A549 (cell line): Measurements from ENCODE around the gene TFAP2D. TPM values are rescaled to one million over a fixed set of nuclear protein-coding genes. Genes with fewer than 3 reads are reported as not detected.

Experiments used
- ATAC-seq, 2 experiments: fragments of 200-7000 bp in 1 of 2; fragments of >200 bp in 1 of 2; cut with Nextera tagmentation in 1 of 2; cut with Tn5 transposase in 1 of 2; 3 replicates each; pipeline versions ENCODE4 v1.8.0 to v1.9.1; 2018 to 2020; ENCODE audit warnings: mild to moderate bottlenecking in 1 of 2, moderate library complexity in 1 of 2
- CTCF ChIA-PET: fragments of 300-600 bp; sonication (Branson Sonifier 250); formaldehyde crosslinking; extraction: SDS; loops from one replicate; lab custom pipeline; 2021; ENCODE audit warnings: antibody characterized with exemption, inconsistent platforms; lab: Yijun Ruan, JAX
- POLR2A ChIA-PET: fragments of 350-600 bp; formaldehyde crosslinking; extraction: SDS; loops from one replicate; lab custom pipeline; 2021; ENCODE audit warnings: antibody characterized with exemption, inconsistent platforms; lab: Yijun Ruan, JAX
- DNase-seq, 2 experiments: peaks; one replicate each; pipeline versions ENCODE4 v3.0.0 to v3.0.0-alpha.2; 2011 to 2016; ENCODE audit warnings: low read depth in 1 of 2, low spot score in 1 of 2
- FAIRE-seq: peaks from 2 replicates; lab custom pipeline; 2011; peaks lifted over from hg19 to GRCh38; lab: Jason Lieb, UNC
- H3K27ac ChIP-seq, 2 experiments: fragments of >200 bp; sonication (Bioruptor Twin); formaldehyde crosslinking; 3 replicates each; pipeline ENCODE4 v1.5.1; 2016 to 2017
- H3K4me1 ChIP-seq: fragments of >200 bp; sonication (Bioruptor Twin); formaldehyde crosslinking; 3 replicates; pipeline ENCODE4 v1.6.1; 2016
- H3K4me2 ChIP-seq: fragments of >200 bp; sonication (Bioruptor Twin); formaldehyde crosslinking; 3 replicates; pipeline ENCODE4 v1.6.1; 2016
- H3K4me3 ChIP-seq: fragments of >200 bp; sonication (Bioruptor Twin); formaldehyde crosslinking; 3 replicates; pipeline ENCODE4 v1.5.1; 2016
- H3K9me3 ChIP-seq: fragments of >200 bp; sonication (Bioruptor Twin); formaldehyde crosslinking; 3 replicates; pipeline ENCODE4 v1.6.1; 2016
- BHLHE40 ChIP-seq: IDR thresholded peaks from 2 replicates; pipeline ENCODE4 v1.6.1; 2012; ENCODE audit warnings: low read depth, low read length, inconsistent platforms
- CHD2 ChIP-seq: fragments of 150-350 bp; IDR thresholded peaks from 2 replicates; pipeline ENCODE4 v1.6.1; 2014; ENCODE audit warnings: low read length; ENCODE audit not compliant: partially characterized antibody
- CHD4 ChIP-seq: fragments of 200-600 bp; sonication (generic); IDR thresholded peaks from 2 replicates; pipeline ENCODE4 v1.6.1; 2016; ENCODE audit warnings: antibody characterized with exemption, mild to moderate bottlenecking, borderline replicate concordance
- EP300 ChIP-seq, 2 experiments: fragments of >200 bp; sonication (Bioruptor Twin); formaldehyde crosslinking; IDR thresholded peaks; 2 replicates in 1 of 2; 3 replicates in 1 of 2; pipeline ENCODE4 v1.6.1; 2016 to 2017
- ESRRA ChIP-seq: fragments of 150-350 bp; IDR thresholded peaks from 2 replicates; pipeline ENCODE4 v1.6.1; 2014; ENCODE audit warnings: mild to moderate bottlenecking, low read length, borderline replicate concordance
- FOSB ChIP-seq: fragments of 250-450 bp; sonication (Bioruptor Pico); IDR thresholded peaks from 2 replicates; pipeline ENCODE4 v1.5.0; 2020; ENCODE audit warnings: mild to moderate bottlenecking, moderate library complexity
- FOXS1 ChIP-seq: fragments of 250-450 bp; sonication (Bioruptor Pico); IDR thresholded peaks from 2 replicates; pipeline ENCODE4 v1.5.0; 2020; ENCODE audit warnings: mild to moderate bottlenecking, moderate library complexity
- GATA3 ChIP-seq: IDR thresholded peaks from 2 replicates; pipeline ENCODE4 v1.6.1; 2012; ENCODE audit warnings: borderline replicate concordance
- HEYL ChIP-seq: fragments of 250-450 bp; sonication (Bioruptor Pico); IDR thresholded peaks from 2 replicates; pipeline ENCODE4 v1.8.0; 2021; ENCODE audit warnings: mild to moderate bottlenecking, moderate library complexity
- HOXB13 ChIP-seq: fragments of 250-450 bp; sonication (Bioruptor Pico); IDR thresholded peaks from 2 replicates; pipeline ENCODE4 v1.5.0; 2020; ENCODE audit warnings: low read depth, mild to moderate bottlenecking, moderate library complexity
- HOXB5 ChIP-seq: fragments of 250-450 bp; sonication (Bioruptor Pico); IDR thresholded peaks from 2 replicates; pipeline ENCODE4 v1.5.0; 2020; ENCODE audit warnings: mild to moderate bottlenecking, moderate library complexity
- JUN ChIP-seq, 2 experiments: fragments of >200 bp; sonication (Bioruptor Twin); formaldehyde crosslinking; IDR thresholded peaks; 2 replicates in 1 of 2; 3 replicates in 1 of 2; pipeline ENCODE4 v1.6.1; 2016 to 2017
- JUNB ChIP-seq: fragments of >200 bp; sonication (Bioruptor Twin); formaldehyde crosslinking; IDR thresholded peaks from 2 replicates; pipeline ENCODE4 v1.6.1; 2016
- KDM1A ChIP-seq: fragments of 200-600 bp; sonication (generic); IDR thresholded peaks from 2 replicates; pipeline ENCODE4 v1.6.1; 2016; ENCODE audit warnings: low read depth, mild to moderate bottlenecking
- MYC ChIP-seq: IDR thresholded peaks from 2 replicates; pipeline ENCODE4 v1.6.1; 2012; ENCODE audit warnings: mild to moderate bottlenecking, inconsistent platforms, low read length, improper control_type of control experiment, borderline replicate concordance
- NFE2L2 ChIP-seq: fragments of 150-350 bp; conservative IDR thresholded peaks from 2 replicates; pipeline ENCODE4 v1.6.1; 2014; ENCODE audit warnings: low read length
- NPAS2 ChIP-seq: fragments of 250-450 bp; sonication (Bioruptor Pico); IDR thresholded peaks from 2 replicates; pipeline ENCODE4 v1.8.0; 2022; ENCODE audit warnings: mild to moderate bottlenecking, moderate library complexity, borderline replicate concordance
- PHF8 ChIP-seq: fragments of 200-600 bp; sonication (generic); IDR thresholded peaks from 2 replicates; pipeline ENCODE4 v1.6.1; 2016; ENCODE audit warnings: low read depth, mild to moderate bottlenecking, antibody characterized with exemption, moderate library complexity, borderline replicate concordance
- POLR2A ChIP-seq: IDR thresholded peaks from 2 replicates; pipeline ENCODE4 v1.6.1; 2012; ENCODE audit warnings: mild to moderate bottlenecking, low read length
- RAD21 ChIP-seq, 2 experiments: fragments of >200 bp in 1 of 2; sonication (Bioruptor Twin) in 1 of 2; formaldehyde crosslinking in 1 of 2; IDR thresholded peaks in 1 of 2; conservative IDR thresholded peaks in 1 of 2; 2 replicates in 1 of 2; 3 replicates in 1 of 2; pipeline ENCODE4 v1.6.1; 2012 to 2018; ENCODE audit warnings: inconsistent platforms in 1 of 2
- RARB ChIP-seq: fragments of 250-450 bp; sonication (Bioruptor Pico); IDR thresholded peaks from 2 replicates; pipeline ENCODE4 v1.8.0; 2021; ENCODE audit warnings: mild to moderate bottlenecking, moderate library complexity
- RCOR1 ChIP-seq: fragments of 150-350 bp; IDR thresholded peaks from 2 replicates; pipeline ENCODE4 v1.6.1; 2014; ENCODE audit warnings: antibody characterized with exemption, low read length, low read depth
- RNF2 ChIP-seq: fragments of 200-600 bp; sonication (generic); IDR thresholded peaks from 2 replicates; pipeline ENCODE4 v1.6.1; 2016; ENCODE audit warnings: low read depth, mild to moderate bottlenecking, antibody characterized with exemption, moderate library complexity, borderline replicate concordance
- SMC3 ChIP-seq: fragments of >200 bp; sonication (Bioruptor Twin); formaldehyde crosslinking; IDR thresholded peaks from 3 replicates; pipeline ENCODE4 v1.6.1; 2018; ENCODE audit warnings: inconsistent platforms
- ZFP36 ChIP-seq: fragments of 450-650 bp; IDR thresholded peaks from 2 replicates; pipeline ENCODE4 v1.6.1; 2014; ENCODE audit warnings: borderline replicate concordance; ENCODE audit not compliant: partially characterized antibody
- ZNF302 ChIP-seq: fragments of 250-450 bp; sonication (Bioruptor Pico); IDR thresholded peaks from 2 replicates; pipeline ENCODE4 v1.9.0; 2021; ENCODE audit warnings: inconsistent platforms, mild to moderate bottlenecking, moderate library complexity
- ZSCAN20 ChIP-seq: fragments of 250-450 bp; sonication (Bioruptor Pico); IDR thresholded peaks from 2 replicates; pipeline ENCODE4 v1.8.0; 2022; ENCODE audit warnings: mild to moderate bottlenecking, moderate library complexity
- WGBS: methylation state at CpG from one replicate; pipeline ENCODE4 v1.1.6; 2017; ENCODE audit errors: missing lambda C conversion rate; 5-methylcytosine and 5-hydroxymethylcytosine counted together
- polyA plus RNA-seq, 4 experiments: library from polyadenylated mRNA; depleted of rRNA in 3 of 4; stranded (reverse); fragments of >200 nt; fragmentation: RNase III in 1 of 4; extraction: RNeasy Plus Mini Kit Qiagen cat#74134 plus additional on column Dnase treatment in 1 of 4; gene quantifications; 2 replicates in 3 of 4; 3 replicates in 1 of 4; pipeline ENCODE4 v1.2.3, GENCODE V29; 2011 to 2017
- TF ChIP-seq, protein P1 (sequence below): fragments of >200 bp; sonication (Bioruptor Twin); formaldehyde crosslinking; IDR thresholded peaks from 2 replicates; pipeline ENCODE4 v1.6.1; 2016
- TF ChIP-seq, protein P2 (sequence below): fragments of 450-650 bp; IDR thresholded peaks from 2 replicates; pipeline ENCODE4 v1.6.1; 2014; ENCODE audit warnings: antibody characterized with exemption
- TF ChIP-seq, protein P3 (sequence below): IDR thresholded peaks from 2 replicates; pipeline ENCODE4 v1.6.1; 2012; ENCODE audit warnings: low read depth, borderline replicate concordance
- TF ChIP-seq, protein P4 (sequence below): IDR thresholded peaks from 2 replicates; pipeline ENCODE4 v1.6.1; 2012
- TF ChIP-seq, protein P5 (sequence below): fragments of >200 bp; sonication (Bioruptor Twin); formaldehyde crosslinking; IDR thresholded peaks from 3 replicates; pipeline ENCODE4 v1.5.1; 2016

TFAP2D gene
- polyA plus RNA-seq, 2 of the 4 experiments (the other 2 are of a cell fraction): not detected

DNA sequence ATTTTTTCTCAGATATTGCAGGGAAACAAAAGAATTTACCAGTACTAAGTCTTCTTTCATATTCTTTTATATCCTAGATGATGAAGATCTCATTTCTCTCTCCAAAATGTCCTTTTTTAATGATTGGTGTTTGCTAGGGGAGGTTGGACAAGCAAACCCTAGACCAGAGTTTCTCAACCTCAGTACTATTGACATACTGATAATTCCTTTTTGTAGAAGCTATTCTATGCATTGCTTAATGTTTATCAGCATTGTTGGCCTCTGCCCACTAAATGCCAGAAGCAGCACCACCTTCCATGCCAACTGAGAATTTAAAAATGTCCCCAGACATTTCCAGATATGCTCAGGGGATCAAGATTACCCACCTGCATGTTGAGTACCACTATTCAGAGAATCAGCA lies 91.0 kb downstream of the TFAP2D start (continued):
- TF ChIP-seq, protein P1, sequence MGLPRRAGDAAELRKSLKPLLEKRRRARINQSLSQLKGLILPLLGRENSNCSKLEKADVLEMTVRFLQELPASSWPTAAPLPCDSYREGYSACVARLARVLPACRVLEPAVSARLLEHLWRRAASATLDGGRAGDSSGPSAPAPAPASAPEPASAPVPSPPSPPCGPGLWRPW: no peak
- no peak for TF ChIP-seq ZNF302 (CRISPR knock-in tag)
- TF ChIP-seq, protein P2, sequence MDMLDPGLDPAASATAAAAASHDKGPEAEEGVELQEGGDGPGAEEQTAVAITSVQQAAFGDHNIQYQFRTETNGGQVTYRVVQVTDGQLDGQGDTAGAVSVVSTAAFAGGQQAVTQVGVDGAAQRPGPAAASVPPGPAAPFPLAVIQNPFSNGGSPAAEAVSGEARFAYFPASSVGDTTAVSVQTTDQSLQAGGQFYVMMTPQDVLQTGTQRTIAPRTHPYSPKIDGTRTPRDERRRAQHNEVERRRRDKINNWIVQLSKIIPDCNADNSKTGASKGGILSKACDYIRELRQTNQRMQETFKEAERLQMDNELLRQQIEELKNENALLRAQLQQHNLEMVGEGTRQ: no peak
- TF ChIP-seq HEYL (CRISPR knock-in tag): no peak
- TF ChIP-seq EP300 (IDR thresholded peaks at IDR 0.05): no peak
- TF ChIP-seq FOXS1 (CRISPR knock-in tag): no peak
- TF ChIP-seq RNF2: no peak
- TF ChIP-seq, protein P3, sequence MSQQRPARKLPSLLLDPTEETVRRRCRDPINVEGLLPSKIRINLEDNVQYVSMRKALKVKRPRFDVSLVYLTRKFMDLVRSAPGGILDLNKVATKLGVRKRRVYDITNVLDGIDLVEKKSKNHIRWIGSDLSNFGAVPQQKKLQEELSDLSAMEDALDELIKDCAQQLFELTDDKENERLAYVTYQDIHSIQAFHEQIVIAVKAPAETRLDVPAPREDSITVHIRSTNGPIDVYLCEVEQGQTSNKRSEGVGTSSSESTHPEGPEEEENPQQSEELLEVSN: no peak
- TF ChIP-seq CHD2: no peak
- no peak for TF ChIP-seq JUNB
- TF ChIP-seq, all 56 proteins: peak for 0

DNA sequence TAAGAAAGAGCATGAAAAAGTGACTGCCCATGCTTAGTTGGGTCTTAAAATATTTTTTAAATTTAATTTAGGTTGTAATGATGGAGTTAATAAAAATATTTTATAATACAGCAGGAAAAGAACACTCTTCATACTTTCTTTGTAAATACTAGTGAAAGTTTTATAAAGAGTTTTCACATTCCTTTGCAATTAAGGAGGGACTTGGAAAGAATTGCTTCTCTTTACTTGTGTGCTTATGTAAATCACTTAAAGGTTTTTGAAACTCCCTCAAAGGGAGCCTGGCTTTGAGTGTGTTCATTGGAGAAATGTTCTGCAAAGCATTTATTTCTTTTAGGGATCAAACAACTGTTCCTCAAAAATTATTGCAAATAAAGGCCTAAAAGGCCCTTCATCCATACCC lies 93.7 kb downstream of the TFAP2D start:
- FAIRE-seq (no peak), ATAC-seq (no peak), DNase-seq (no peak)
- Histone ChIP-seq H3K27ac (no peak overlapping the region), H3K4me2 (no peak overlapping the region), H3K9me3 (no peaks in the 10 kb centered on the region), H3K4me1 (no peaks in the 10 kb centered on the region), H3K4me3 (no peak overlapping the region)
- ChIA-PET POLR2A (no interaction called here), CTCF (no interaction called here)
- TF ChIP-seq HOXB5 (no peak), CHD4 (no peak), MYC (no peak)

DNA sequence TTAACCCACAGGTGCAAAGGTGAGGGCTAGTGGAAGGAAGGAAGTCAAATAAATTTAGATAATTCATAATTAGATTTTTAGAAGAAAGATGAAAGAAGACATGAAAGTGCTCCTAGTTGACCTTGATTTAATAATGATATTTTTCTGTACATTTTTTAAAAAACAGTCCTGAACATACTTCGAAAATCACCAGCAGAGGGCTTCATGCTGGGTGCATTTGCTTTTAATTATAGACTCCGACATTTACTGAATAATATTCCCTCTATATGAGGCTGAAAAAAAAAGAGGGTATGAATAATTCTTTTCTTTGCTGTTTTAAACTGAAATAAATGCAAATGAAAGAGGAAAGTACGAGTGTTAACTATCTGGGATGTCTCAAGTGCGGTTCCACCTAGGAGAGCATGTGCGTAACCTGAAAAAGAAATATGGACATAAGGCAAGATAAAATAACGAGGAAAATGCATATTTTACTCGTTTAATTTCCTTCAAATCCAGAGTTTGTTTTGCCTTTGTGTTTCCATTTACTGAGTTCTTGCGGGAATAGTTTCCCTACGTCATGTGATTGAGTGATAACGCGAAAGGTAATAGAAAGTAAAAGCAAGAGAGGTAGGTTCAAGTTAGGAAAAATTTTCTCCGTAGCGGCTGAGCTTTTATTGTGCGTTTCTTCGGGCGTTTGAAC lies 102.2 kb downstream of the TFAP2D start:
- peak in 1 of 2 experiments; percentile 61; a peak in 3 of 6 replicates for ATAC-seq
- Histone ChIP-seq H3K27ac (no peak overlapping the region), H3K4me3 (peak overlapping the region; percentile 54), H3K4me1 (no peaks in the 10 kb centered on the region), H3K9me3 (no peaks in the 10 kb centered on the region), H3K4me2 (peak overlapping the region; percentile 73)
- POLR2A ChIA-PET: no interaction called here
- TF ChIP-seq CHD4: no peak
- no peak for TF ChIP-seq CHD2
- TF ChIP-seq NFE2L2: no peak
- TF ChIP-seq JUN (IDR thresholded peaks at IDR 0.05): no peak
- TF ChIP-seq FOSB (CRISPR knock-in tag): no peak
- TF ChIP-seq, protein P4, sequence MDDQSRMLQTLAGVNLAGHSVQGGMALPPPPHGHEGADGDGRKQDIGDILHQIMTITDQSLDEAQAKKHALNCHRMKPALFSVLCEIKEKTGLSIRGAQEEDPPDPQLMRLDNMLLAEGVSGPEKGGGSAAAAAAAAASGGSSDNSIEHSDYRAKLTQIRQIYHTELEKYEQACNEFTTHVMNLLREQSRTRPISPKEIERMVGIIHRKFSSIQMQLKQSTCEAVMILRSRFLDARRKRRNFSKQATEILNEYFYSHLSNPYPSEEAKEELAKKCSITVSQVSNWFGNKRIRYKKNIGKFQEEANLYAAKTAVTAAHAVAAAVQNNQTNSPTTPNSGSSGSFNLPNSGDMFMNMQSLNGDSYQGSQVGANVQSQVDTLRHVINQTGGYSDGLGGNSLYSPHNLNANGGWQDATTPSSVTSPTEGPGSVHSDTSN: no peak
- TF ChIP-seq RAD21 (conservative IDR thresholded peaks at IDR 0.05 in 1 of 2, IDR thresholded peaks at IDR 0.05 in 1 of 2): peak in 1 of 2 experiments; percentile 18; a peak in 2 of 5 replicates
- no peak for TF ChIP-seq ZSCAN20 (CRISPR knock-in tag)
- TF ChIP-seq ZNF302 (CRISPR knock-in tag): no peak
- TF ChIP-seq PHF8: no peak
- no peak for TF ChIP-seq ZFP36
- TF ChIP-seq RCOR1: no peak
- TF ChIP-seq, protein P5, sequence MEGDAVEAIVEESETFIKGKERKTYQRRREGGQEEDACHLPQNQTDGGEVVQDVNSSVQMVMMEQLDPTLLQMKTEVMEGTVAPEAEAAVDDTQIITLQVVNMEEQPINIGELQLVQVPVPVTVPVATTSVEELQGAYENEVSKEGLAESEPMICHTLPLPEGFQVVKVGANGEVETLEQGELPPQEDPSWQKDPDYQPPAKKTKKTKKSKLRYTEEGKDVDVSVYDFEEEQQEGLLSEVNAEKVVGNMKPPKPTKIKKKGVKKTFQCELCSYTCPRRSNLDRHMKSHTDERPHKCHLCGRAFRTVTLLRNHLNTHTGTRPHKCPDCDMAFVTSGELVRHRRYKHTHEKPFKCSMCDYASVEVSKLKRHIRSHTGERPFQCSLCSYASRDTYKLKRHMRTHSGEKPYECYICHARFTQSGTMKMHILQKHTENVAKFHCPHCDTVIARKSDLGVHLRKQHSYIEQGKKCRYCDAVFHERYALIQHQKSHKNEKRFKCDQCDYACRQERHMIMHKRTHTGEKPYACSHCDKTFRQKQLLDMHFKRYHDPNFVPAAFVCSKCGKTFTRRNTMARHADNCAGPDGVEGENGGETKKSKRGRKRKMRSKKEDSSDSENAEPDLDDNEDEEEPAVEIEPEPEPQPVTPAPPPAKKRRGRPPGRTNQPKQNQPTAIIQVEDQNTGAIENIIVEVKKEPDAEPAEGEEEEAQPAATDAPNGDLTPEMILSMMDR: peak; percentile 52
- no peak for TF ChIP-seq HOXB13 (CRISPR knock-in tag)
- TF ChIP-seq BHLHE40: no peak
- no peak for TF ChIP-seq RARB (CRISPR knock-in tag)
- TF ChIP-seq KDM1A: no peak
- no peak for TF ChIP-seq HOXB5
- TF ChIP-seq GATA3: no peak
- no peak for TF ChIP-seq POLR2A
- no peak for TF ChIP-seq NPAS2 (CRISPR knock-in tag)
- TF ChIP-seq ESRRA: no peak
- TF ChIP-seq HEYL (CRISPR knock-in tag): no peak
- TF ChIP-seq SMC3: peak; percentile 53
- TF ChIP-seq, protein P3: no peak
- no peak for FAIRE-seq
- CTCF ChIA-PET: interaction anchor here (0.8 to 1.5 kb wide), 11 partner anchors 13 to 1209 kb away, joined by 3 to 6 read pairs (median 3); no protein-coding TSS in a partner anchor
- WGBS: 5% methylated on average over 16 of the region's 16 CpGs
- DNase-seq: no peak
